ENCODE data around the gene AMFR. TPM values are rescaled to one million over a fixed set of nuclear protein-coding genes. Genes with fewer than 3 reads are reported as not detected.

Gene AMFR
- total RNA-seq, 1 experiment from 2014 or later, result 89.4 TPM

DNA sequence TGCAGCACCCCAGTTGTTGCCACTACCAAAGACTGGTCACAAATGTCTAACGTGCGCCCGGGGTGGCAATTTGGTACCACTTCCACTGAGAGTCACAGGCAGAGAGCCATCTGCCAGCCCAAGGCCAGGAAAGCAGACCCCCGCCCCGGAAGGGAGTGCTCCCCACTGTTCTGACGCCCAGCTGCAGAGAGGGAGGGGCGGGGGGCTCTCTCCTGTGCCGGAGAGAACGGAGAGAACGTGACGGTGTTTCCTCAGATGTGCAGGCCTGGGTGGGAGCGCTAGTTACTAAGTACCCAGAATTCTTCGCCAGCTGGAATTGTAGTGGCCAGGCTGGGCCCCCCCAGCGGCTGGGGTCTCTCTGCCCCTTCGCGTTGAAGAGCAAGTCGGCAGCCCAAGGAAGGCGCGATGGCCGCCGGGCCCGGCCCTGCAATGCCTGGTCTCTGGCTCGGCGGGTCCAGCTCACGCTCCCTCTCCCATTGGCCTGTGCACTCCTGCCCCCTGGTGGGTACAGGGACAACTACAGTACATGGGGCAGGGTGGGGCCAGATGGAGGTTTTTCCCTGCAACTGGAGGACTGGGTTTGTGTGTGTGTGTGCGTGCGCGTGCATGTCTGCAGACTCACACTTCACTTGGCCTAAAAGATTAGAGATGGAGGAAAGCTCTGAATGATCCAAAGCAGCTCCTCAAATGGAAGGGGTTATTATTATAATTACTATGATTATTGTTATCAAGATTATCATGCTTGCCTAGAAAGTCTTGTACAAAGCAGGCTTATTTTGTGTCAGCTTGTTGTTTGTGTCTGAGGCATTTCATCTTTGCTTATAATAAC lies 107.1 kb downstream of the AMFR start:
- ChIA-PET CTCF (interaction anchor here (1.1 kb wide), 1 partner anchor 374 kb away, joined by 3 read pairs; no protein-coding TSS in a partner anchor), POLR2A (ENCODE audit: unreplicated experiment) (no interaction called here)
- H3K4me1 ChIP-seq (replicated peaks; ENCODE audit: insufficient read depth), result peaks cover 11% of the 10 kb centered on the region
- H3K9me3 ChIP-seq (ENCODE audit: insufficient read depth, low read depth), result no peaks in the 10 kb centered on the region
- no peaks in the 10 kb centered on the region for H3K79me2 ChIP-seq (ENCODE audit: low read depth)
- H3K4me2 ChIP-seq, result peak overlapping the region; percentile 52; the same call in 1 of the 2 replicates
- 0 out of 2 replicates have a peak overlapping the region, but pooled peaks have one; percentile 44 for H2AFZ ChIP-seq
- no TSS peak for BruUV-seq (replicated peaks)
- H3F3A ChIP-seq (ENCODE audit: insufficient read depth, low read depth), result peaks cover 4% of the 10 kb centered on the region
- TF ChIP-seq EZH2 (IDR thresholded peaks at IDR 0.05; ENCODE audit: low read depth), result no peak
- TF ChIP-seq, protein P1, sequence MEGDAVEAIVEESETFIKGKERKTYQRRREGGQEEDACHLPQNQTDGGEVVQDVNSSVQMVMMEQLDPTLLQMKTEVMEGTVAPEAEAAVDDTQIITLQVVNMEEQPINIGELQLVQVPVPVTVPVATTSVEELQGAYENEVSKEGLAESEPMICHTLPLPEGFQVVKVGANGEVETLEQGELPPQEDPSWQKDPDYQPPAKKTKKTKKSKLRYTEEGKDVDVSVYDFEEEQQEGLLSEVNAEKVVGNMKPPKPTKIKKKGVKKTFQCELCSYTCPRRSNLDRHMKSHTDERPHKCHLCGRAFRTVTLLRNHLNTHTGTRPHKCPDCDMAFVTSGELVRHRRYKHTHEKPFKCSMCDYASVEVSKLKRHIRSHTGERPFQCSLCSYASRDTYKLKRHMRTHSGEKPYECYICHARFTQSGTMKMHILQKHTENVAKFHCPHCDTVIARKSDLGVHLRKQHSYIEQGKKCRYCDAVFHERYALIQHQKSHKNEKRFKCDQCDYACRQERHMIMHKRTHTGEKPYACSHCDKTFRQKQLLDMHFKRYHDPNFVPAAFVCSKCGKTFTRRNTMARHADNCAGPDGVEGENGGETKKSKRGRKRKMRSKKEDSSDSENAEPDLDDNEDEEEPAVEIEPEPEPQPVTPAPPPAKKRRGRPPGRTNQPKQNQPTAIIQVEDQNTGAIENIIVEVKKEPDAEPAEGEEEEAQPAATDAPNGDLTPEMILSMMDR (conservative IDR thresholded peaks at IDR 0.05), result peak; percentile 94
- DNase-seq, result peak; percentile 42 to 72
- no peak overlapping the region for H3K27ac ChIP-seq
- H3K4me3 ChIP-seq, result no peak overlapping the region
- H3K36me3 ChIP-seq (ENCODE audit: low read depth), result no peaks in the 10 kb centered on the region
- no peaks in the 10 kb centered on the region for H3K27me3 ChIP-seq (ENCODE audit: insufficient read depth, low read depth)
- intact Hi-C loops (cut with micrococcal nuclease; ENCODE audit: unreplicated experiment), result loop anchor here (1.0 to 5.0 kb wide), 5 partner anchors 72 to 605 kb away; no protein-coding TSS in a partner anchor
- H4K20me1 ChIP-seq (ENCODE audit: insufficient read depth), result no peaks in the 10 kb centered on the region
- H3K9me2 ChIP-seq (ENCODE audit: insufficient read depth), result no peaks in the 10 kb centered on the region

DNA sequence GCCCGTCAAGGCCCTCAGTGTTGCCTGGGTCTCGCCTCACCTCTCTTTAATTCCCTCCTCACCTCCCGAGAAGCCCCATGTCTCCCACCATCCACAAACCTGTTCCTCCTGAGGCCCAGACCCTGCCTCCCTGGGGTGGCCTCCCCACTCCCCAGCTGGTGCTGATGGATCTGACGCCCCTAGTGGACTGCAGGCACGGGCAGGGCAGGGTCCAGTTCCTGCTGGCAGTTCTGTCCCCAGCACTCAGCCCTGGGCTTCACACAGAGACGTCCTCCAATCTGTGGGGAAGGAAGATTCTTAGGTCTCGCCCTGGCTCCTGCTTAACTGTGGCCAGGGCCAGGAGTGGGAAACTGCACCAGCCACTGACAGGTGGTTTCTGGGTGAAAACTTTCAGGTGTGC lies 108.8 kb downstream of the AMFR start:
- H3K27me3 ChIP-seq (ENCODE audit: insufficient read depth, low read depth), result no peaks in the 10 kb centered on the region
- no peaks in the 10 kb centered on the region for H3K79me2 ChIP-seq (ENCODE audit: low read depth)
- POLR2A ChIA-PET (ENCODE audit: unreplicated experiment), result no interaction called here
- CTCF ChIA-PET, result no interaction called here
- H3F3A ChIP-seq (ENCODE audit: insufficient read depth, low read depth), result no peaks in the 10 kb centered on the region
- TF ChIP-seq, protein P1 (conservative IDR thresholded peaks at IDR 0.05), result no peak
- TF ChIP-seq EZH2 (IDR thresholded peaks at IDR 0.05; ENCODE audit: low read depth), result no peak
- DNase-seq, result no peak
- H3K27ac ChIP-seq, result no peak overlapping the region
- intact Hi-C loops (cut with micrococcal nuclease; ENCODE audit: unreplicated experiment), result loop anchor here (5.0 kb wide), 1 partner anchor 289 kb away; no protein-coding TSS in a partner anchor
- no peaks in the 10 kb centered on the region for H3K9me3 ChIP-seq (ENCODE audit: insufficient read depth, low read depth)
- no peaks in the 10 kb centered on the region for H3K36me3 ChIP-seq (ENCODE audit: low read depth)
- no peaks in the 10 kb centered on the region for H3K9me2 ChIP-seq (ENCODE audit: insufficient read depth)
- BruUV-seq (replicated peaks), result no TSS peak
- H3K4me1 ChIP-seq (replicated peaks; ENCODE audit: insufficient read depth), result peaks cover 5% of the 10 kb centered on the region; the same call in 1 of the 2 replicates
- no peak overlapping the region for H3K4me2 ChIP-seq
- H2AFZ ChIP-seq, result no peak overlapping the region
- H4K20me1 ChIP-seq (ENCODE audit: insufficient read depth), result no peaks in the 10 kb centered on the region
- H3K4me3 ChIP-seq, result no peak overlapping the region

DNA sequence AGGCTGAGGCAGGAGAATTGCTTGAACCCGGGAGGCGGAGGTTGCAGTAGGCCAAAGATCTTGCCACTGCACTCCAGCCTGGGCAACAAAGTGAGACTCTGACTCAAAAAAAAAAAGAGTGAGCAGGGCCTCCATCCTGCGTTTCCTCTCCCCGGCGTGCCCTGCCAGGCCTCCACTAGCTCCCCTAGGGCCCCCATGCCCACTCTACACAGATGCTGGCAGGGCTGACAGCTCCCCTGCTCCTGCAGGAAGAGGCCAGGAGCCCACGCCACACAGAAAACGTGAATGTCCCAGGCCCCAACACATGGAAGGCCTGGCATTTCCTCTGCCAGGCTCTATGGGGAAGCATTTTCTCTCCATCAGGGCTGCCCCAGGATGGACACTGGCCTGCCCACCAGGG lies 109.4 kb downstream of the AMFR start:
- Histone ChIP-seq H3K27ac (no peak overlapping the region), H3K27me3 (ENCODE audit: insufficient read depth, low read depth) (no peaks in the 10 kb centered on the region), H2AFZ (no peak overlapping the region), H3K4me3 (no peak overlapping the region), H4K20me1 (ENCODE audit: insufficient read depth) (no peaks in the 10 kb centered on the region), H3F3A (ENCODE audit: insufficient read depth, low read depth) (no peaks in the 10 kb centered on the region), H3K36me3 (ENCODE audit: low read depth) (no peaks in the 10 kb centered on the region), H3K9me3 (ENCODE audit: insufficient read depth, low read depth) (no peaks in the 10 kb centered on the region), H3K79me2 (ENCODE audit: low read depth) (no peaks in the 10 kb centered on the region), H3K4me1 (replicated peaks; ENCODE audit: insufficient read depth) (peaks cover 5% of the 10 kb centered on the region; the same call in 1 of the 2 replicates), H3K9me2 (ENCODE audit: insufficient read depth) (no peaks in the 10 kb centered on the region), H3K4me2 (no peak overlapping the region)
- intact Hi-C loops (cut with micrococcal nuclease; ENCODE audit: unreplicated experiment), result loop anchor here (5.0 kb wide), 1 partner anchor 289 kb away; no protein-coding TSS in a partner anchor
- ChIA-PET CTCF (no interaction called here), POLR2A (ENCODE audit: unreplicated experiment) (no interaction called here)
- no peak for TF ChIP-seq EZH2 (IDR thresholded peaks at IDR 0.05; ENCODE audit: low read depth)
- TF ChIP-seq, protein P1 (conservative IDR thresholded peaks at IDR 0.05), result no peak
- BruUV-seq (replicated peaks), result no TSS peak
- DNase-seq, result no peak
